ENCODE measurements around the gene SHMT2. TPM values are rescaled to one million over a fixed set of nuclear protein-coding genes. Genes with fewer than 3 reads are reported as not detected.

SHMT2 gene
- total RNA-seq, 1 donor, result 303 TPM

- TF ChIP-seq, protein P1, sequence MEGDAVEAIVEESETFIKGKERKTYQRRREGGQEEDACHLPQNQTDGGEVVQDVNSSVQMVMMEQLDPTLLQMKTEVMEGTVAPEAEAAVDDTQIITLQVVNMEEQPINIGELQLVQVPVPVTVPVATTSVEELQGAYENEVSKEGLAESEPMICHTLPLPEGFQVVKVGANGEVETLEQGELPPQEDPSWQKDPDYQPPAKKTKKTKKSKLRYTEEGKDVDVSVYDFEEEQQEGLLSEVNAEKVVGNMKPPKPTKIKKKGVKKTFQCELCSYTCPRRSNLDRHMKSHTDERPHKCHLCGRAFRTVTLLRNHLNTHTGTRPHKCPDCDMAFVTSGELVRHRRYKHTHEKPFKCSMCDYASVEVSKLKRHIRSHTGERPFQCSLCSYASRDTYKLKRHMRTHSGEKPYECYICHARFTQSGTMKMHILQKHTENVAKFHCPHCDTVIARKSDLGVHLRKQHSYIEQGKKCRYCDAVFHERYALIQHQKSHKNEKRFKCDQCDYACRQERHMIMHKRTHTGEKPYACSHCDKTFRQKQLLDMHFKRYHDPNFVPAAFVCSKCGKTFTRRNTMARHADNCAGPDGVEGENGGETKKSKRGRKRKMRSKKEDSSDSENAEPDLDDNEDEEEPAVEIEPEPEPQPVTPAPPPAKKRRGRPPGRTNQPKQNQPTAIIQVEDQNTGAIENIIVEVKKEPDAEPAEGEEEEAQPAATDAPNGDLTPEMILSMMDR (IDR thresholded peaks at IDR 0.05; ENCODE audit: insufficient read depth, low read length), result no peak
- H3K4me3 ChIP-seq (ENCODE audit: low read depth, low read length), result peak within 1 kb of the TSS; percentile 66
- no peak for DNase-seq (ENCODE audit: low read depth)
Measured at GRCh38 chr12:57216014-57216911, 13.2 kb upstream of the SHMT2 start, which contains the start of gene NXPH4. Gene NXPH4, plus strand, starts transcription at chr12:57216794. Its CDS starts 176 bp downstream, at chr12:57216970.

GRCh38 chr12:57216921-57217879, 12.3 kb upstream of the SHMT2 start:
- peak; percentile 48 for DNase-seq (ENCODE audit: low read depth)
- peak overlapping the region; percentile 66 for H3K4me3 ChIP-seq (ENCODE audit: low read depth, low read length)
- TF ChIP-seq, protein P1 (IDR thresholded peaks at IDR 0.05; ENCODE audit: insufficient read depth, low read length), result no peak

DNA sequence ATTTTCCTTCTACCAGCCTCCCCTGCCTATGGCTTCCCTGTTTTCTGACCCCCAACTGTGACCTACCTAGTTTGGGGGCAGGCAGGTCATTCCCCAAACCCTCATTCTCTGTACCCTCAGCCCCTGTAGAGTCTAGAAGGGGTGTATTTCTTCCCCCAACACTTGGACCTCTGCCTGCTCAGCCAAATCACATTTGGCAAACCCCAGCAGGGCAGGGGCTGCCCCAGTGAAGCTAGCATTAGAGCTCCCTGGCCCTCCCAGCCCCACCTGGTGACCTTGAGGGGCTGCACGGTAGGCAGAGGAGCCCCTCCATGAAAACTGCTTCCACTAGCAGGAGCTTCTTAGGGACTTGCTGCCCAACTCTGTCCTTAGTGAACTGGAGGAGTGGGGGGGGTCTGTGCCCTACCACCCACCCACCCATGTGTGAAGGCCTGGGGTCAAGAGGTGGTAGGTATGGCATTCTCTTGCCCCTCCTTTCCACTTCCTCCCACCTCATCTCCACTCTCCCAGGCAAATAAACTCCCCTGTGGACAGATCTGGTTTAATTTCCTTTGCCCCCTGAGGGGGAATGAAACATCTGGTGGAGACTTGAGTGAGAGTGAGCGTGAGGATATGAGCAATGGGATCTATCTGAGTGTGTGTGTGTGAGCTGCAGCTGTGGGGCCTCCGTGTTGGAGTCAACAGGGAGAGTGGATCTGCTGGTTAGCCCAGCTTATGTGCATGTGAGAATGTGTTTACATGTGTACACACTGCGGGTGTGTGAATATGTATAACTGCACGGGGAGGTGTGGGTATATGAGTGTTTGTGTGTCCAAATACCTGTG, 11.3 kb upstream of the SHMT2 start:
- TF ChIP-seq, protein P1 (IDR thresholded peaks at IDR 0.05; ENCODE audit: insufficient read depth, low read length), result no peak
- no peak for DNase-seq (ENCODE audit: low read depth)

DNA sequence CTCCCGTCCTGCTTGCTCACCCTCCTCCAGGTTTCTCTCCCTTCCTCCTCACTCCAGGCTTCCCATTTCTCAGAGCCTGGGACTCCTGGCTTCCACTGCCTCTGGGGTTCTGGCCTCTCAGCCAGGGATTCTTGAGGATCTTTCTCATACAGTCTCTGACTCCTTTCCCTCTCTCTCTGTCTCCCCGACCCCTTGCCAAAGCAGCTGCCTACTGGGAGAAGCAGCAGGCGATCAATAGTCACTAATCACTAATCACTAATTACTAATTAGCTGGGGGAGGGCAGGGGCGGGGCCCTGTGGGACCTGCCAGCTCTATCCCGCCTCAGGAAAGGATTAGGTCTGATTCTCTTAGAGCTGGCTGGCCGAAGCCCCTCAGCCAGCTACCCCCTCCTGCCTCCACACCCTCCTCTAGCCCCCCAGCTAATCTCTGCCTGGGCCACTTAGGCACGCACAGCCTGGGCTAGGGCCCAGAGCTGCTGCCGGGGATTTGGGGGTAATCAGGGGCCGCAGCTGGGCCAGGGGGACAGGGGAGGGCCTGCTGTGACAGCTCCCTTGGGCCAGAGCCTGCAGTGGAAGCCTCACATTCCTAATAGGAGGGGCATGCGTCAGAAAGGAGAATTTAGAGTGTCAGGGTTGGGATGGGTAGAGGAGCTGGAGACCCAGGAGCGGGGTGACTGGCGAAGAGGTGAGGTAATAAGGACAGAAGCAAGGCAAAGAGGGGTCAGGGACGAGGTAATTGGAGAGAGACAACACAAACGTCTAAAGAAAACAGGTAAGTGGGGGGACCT, 10.1 kb upstream of the SHMT2 start:
- TF ChIP-seq, protein P1 (IDR thresholded peaks at IDR 0.05; ENCODE audit: insufficient read depth, low read length), result no peak

More for the DNA sequence above, 11.3 kb upstream of the SHMT2 start:
- H3K4me3 ChIP-seq (ENCODE audit: low read depth, low read length), result no peak overlapping the region

GRCh38 chr12:57219993-57220754, 9.3 kb upstream of the SHMT2 start:
- H3K4me3 ChIP-seq (ENCODE audit: low read depth, low read length), result no peak overlapping the region
- no peak for DNase-seq (ENCODE audit: low read depth)
- TF ChIP-seq, protein P1 (IDR thresholded peaks at IDR 0.05; ENCODE audit: insufficient read depth, low read length), result no peak

More for the DNA sequence above, 10.1 kb upstream of the SHMT2 start:
- H3K4me3 ChIP-seq (ENCODE audit: low read depth, low read length), result no peak overlapping the region
- DNase-seq (ENCODE audit: low read depth), result no peak

Data from fibroblast of the aortic adventitia (primary cell).